NCI-H460 (cell line): ENCODE data around the gene GMEB1. TPM values are rescaled to one million over a fixed set of nuclear protein-coding genes. Genes with fewer than 3 reads are reported as not detected.
"Not testable (repeated sequence)": the region's sequence is repeated elsewhere in the genome, so short reads cannot be mapped to it uniquely, and the experiment has no call there.

Experiments
- DNase-seq: peaks from one replicate; pipeline ENCODE4 v3.0.0-alpha.2; 2016; ENCODE audit warnings: low read depth; ENCODE audit errors: extremely low read depth
- polyA plus RNA-seq: library from polyadenylated mRNA; depleted of rRNA; stranded (reverse); fragments of >200 nt; gene quantifications from 2 replicates; pipeline ENCODE4 v1.2.3, GENCODE V29; 2014; cell fraction: nucleus; rRNA removed
- total RNA-seq: library from RNA; depleted of rRNA; stranded (reverse); fragments of >200 nt; shearing (Covaris generic); gene quantifications from 2 replicates; pipeline ENCODE4 v1.2.3, GENCODE V29; 2014; rRNA removed

Gene GMEB1, protein sequence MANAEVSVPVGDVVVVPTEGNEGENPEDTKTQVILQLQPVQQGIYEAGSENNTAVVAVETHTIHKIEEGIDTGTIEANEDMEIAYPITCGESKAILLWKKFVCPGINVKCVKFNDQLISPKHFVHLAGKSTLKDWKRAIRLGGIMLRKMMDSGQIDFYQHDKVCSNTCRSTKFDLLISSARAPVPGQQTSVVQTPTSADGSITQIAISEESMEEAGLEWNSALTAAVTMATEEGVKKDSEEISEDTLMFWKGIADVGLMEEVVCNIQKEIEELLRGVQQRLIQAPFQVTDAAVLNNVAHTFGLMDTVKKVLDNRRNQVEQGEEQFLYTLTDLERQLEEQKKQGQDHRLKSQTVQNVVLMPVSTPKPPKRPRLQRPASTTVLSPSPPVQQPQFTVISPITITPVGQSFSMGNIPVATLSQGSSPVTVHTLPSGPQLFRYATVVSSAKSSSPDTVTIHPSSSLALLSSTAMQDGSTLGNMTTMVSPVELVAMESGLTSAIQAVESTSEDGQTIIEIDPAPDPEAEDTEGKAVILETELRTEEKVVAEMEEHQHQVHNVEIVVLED
- 5.6 and 7.0 TPM in 2 replicates for total RNA-seq
- 3.6 and 4.6 TPM in 2 replicates for polyA plus RNA-seq

- peak; percentile 78 for DNase-seq
These were observed at the start of gene GMEB1 for GRCh38 chr1:28668191-28668955. Gene GMEB1 (plus strand): TSS chr1:28668784. CDS start chr1:28683613, 14,829 bp downstream.

GRCh38 chr1:28631713-28632112, 36.9 kb upstream of the GMEB1 start:
- no peak for DNase-seq

GRCh38 chr1:28632560-28632959, 36.0 kb upstream of the GMEB1 start:
- DNase-seq: no peak

GRCh38 chr1:28640766-28641165, 27.8 kb upstream of the GMEB1 start:
- no peak for DNase-seq

- no peak for DNase-seq
These were observed 26.3 kb upstream of the GMEB1 start for GRCh38 chr1:28642056-28642846.

GRCh38 chr1:28642847-28643635, 25.5 kb upstream of the GMEB1 start, which contains the start of gene TAF12:
Gene TAF12 (minus strand): TSS chr1:28643067. CDS start chr1:28622081, 20,986 bp downstream.
- DNase-seq: peak; percentile 89

- no peak for DNase-seq
These were observed 24.1 kb upstream of the GMEB1 start for GRCh38 chr1:28644494-28644893.

DNA sequence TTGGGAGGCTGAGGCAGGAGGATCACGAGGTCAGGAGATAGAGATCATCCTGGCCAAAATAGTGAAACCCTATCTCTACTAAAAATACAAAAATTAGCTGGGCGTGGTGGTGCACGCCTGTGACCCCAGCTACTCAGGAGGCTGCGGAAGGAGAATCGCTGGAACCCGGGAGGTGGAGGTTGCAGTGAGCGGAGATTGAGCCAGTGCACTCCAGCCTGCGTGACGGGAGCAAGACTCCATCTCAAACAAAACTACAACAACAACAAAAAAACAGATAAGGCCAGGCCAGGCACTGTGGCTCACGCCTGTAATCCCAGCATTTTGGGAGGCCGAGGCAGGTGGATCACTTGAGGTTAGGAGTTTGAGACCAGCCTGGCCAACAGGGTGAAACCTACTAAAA, 23.2 kb upstream of the GMEB1 start:
- DNase-seq: not testable (repeated sequence)

DNA sequence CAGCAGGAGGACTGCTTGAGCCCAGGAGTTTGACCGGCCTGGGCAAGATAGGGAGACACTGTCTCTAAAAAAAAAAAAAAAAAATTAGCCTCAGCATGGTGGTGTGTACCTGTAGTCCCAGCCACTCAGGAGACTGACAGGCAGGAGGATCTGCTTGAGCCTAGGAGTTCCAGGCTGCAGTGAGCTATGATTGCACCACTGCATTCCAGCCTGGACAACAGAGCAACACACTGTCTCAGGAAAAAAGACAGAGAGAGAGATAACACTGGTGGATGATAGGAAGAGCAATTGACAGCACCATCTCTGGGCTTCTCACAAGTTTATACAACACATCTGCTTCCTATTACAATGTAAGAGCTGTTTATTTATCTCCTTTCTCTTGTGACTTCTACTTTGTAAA, 22.5 kb upstream of the GMEB1 start:
- no peak for DNase-seq

- peak; percentile 85 for DNase-seq
These were observed 20.5 kb upstream of the GMEB1 start for GRCh38 chr1:28648008-28648473.

GRCh38 chr1:28648474-28649198, 19.9 kb upstream of the GMEB1 start, which contains the start of gene RNU11:
Gene RNU11 (plus strand): TSS chr1:28648600.
- peak; percentile 96 for DNase-seq

DNA sequence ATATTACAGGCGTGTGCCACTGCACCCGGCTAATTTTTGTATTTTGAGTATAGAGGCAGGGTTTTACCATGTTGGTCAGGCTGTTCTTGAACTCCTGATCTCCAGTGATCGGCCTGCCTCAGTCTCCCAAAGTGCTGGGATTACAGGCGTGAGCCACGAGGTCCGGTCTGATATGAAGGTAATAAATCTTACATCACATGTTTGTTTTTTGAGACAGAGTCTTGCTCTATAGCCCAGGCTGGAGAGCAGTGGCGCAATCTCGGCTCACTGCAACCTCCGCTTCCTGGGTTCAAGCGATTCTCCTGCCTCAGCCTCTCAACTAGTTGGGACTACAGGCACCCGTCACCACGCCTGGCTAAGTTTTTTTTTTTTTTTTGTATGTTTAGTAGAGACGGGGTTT, 15.5 kb upstream of the GMEB1 start:
- not testable (repeated sequence) for DNase-seq

- DNase-seq: peak; percentile 34
These were observed 14.7 kb upstream of the GMEB1 start for GRCh38 chr1:28653870-28654269.

GRCh38 chr1:28655448-28656311, 12.9 kb upstream of the GMEB1 start:
- not testable (repeated sequence) for DNase-seq

GRCh38 chr1:28656335-28656734, 12.2 kb upstream of the GMEB1 start:
- DNase-seq: no peak

DNA sequence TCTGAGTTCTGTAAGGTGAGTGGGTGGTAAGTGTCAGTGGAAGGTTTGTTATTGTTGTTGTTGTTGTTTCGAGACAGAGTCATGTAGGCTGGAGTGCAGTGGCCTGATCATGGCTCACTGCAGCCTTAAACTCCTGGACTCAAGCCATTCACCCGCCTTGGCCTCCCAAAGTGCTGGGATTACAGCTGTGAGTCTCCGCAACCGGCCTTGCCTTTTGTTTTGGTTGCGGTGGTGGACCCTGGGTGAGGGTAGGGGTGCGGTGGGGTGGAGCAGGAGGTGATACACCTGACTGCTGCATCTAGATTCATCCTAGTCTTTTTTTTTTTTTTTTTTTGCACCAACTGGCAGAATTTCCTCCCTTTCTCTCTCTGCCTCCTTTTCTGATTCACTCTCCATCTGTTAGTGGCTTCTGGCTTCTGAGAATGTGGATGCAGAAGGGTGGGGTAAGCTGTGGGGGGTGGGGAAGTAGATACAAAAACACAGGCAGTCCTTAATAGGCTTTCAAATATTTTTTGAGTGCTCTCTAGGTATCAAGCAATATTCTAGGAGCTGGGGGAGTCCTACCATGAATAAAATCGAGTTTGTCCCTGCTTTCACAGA, 4.6 kb upstream of the GMEB1 start:
- no peak for DNase-seq

GRCh38 chr1:28666806-28667205, 1.8 kb upstream of the GMEB1 start:
- DNase-seq: no peak
